HCT116 (cell line): ENCODE data around the gene PCDH15. TPM values are rescaled to one million over a fixed set of nuclear protein-coding genes. Genes with fewer than 3 reads are reported as not detected.

ENCODE experiments used
- ATAC-seq: fragments of 200-7000 bp; cut with Tn5 transposase; 2 replicates; pipeline ENCODE4 v1.9.1; 2020; ENCODE audit warnings: mild to moderate bottlenecking, moderate library complexity
- BruUV-seq: library from RNA; stranded (reverse); fragments of 400-500 nt; replicated peaks from 2 replicates; lab custom pipeline; 2021; lab: Mats Ljungman, UMichigan
- CTCF ChIA-PET: fragments of 300-600 bp; sonication (Branson Sonifier 250); formaldehyde crosslinking; loops from one replicate; lab custom pipeline; 2021; ENCODE audit warnings: antibody characterized with exemption; lab: Charles Lee
- POLR2A ChIA-PET: fragments of 300-600, 350-600 bp; sonication (Branson Sonifier 250); formaldehyde crosslinking; loops from one replicate; lab custom pipeline; 2021; ENCODE audit warnings: antibody characterized with exemption; lab: Charles Lee
- RAD21 ChIA-PET, 2 experiments: fragments of 300-600 bp; sonication (Branson Sonifier 250); formaldehyde crosslinking; loops; one replicate each; lab custom pipeline; 2023; ENCODE audit warnings: low total read pairs in 2 of 2; ENCODE audit not compliant: uncharacterized antibody in 2 of 2, unreplicated experiment in 2 of 2, low non-redundant PET in 1 of 2; lab: Charles Lee
- DNase-seq: peaks from one replicate; pipeline ENCODE4 v3.0.0-alpha.2; 2010; ENCODE audit warnings: low read depth, low spot score
- H2AFZ ChIP-seq: fragments of 200-600 bp; shearing (Covaris generic), sonication (generic); 2 replicates; pipeline ENCODE4 v1.6.1; 2017; ENCODE audit warnings: low read depth, mixed run types, mixed read lengths, antibody characterized with exemption, low read length; ENCODE audit not compliant: poor library complexity, severe bottlenecking
- H3K27ac ChIP-seq: 2 replicates; pipeline ENCODE4 v1.5.1; 2012; ENCODE audit warnings: low read depth, low read length
- H3K27me3 ChIP-seq: fragments of 200-600 bp; sonication (generic); 2 replicates; pipeline ENCODE4 v1.6.1; 2016; ENCODE audit warnings: mixed run types, low read length, mixed read lengths; ENCODE audit not compliant: insufficient read depth
- H3K36me3 ChIP-seq, 2 experiments: fragments of 200-500 bp in 1 of 2; fragments of 200-600 bp in 1 of 2; sonication (Bioruptor generic) in 1 of 2; sonication (generic) in 1 of 2; 2 replicates each; pipeline versions ENCODE4 v1.5.1 to v1.6.1; 2014 to 2016; ENCODE audit warnings: low read length in 2 of 2, inconsistent platforms in 1 of 2, mixed read lengths in 1 of 2, mixed run types in 1 of 2; ENCODE audit not compliant: insufficient read depth in 2 of 2, control insufficient read depth in 1 of 2
- H3K4me1 ChIP-seq, 2 experiments: fragments of 200-600 bp in 1 of 2; sonication (generic) in 1 of 2; 2 replicates each; pipeline versions ENCODE4 v1.5.1 to v1.6.1; 2012 to 2017; ENCODE audit warnings: low read length in 2 of 2, inconsistent platforms in 1 of 2, mild to moderate bottlenecking in 1 of 2, mixed read lengths in 1 of 2, mixed run types in 1 of 2, moderate library complexity in 1 of 2; ENCODE audit not compliant: insufficient read depth in 2 of 2, control insufficient read depth in 1 of 2
- H3K4me2 ChIP-seq: fragments of 200-600 bp; sonication (generic); 2 replicates; pipeline ENCODE4 v1.6.1; 2017; ENCODE audit warnings: mixed run types, low read length, mixed read lengths
- H3K4me3 ChIP-seq, 2 experiments: fragments of 200-600 bp in 1 of 2; sonication (generic) in 1 of 2; replicated peaks in 1 of 2; 2 replicates each; pipeline ENCODE4 v1.5.1; 2011 to 2016; ENCODE audit warnings: low read length in 2 of 2, control low read depth in 1 of 2, low read depth in 1 of 2, mild to moderate bottlenecking in 1 of 2, mixed read lengths in 1 of 2, mixed run types in 1 of 2
- H3K79me2 ChIP-seq: fragments of 200-600 bp; sonication (generic); 2 replicates; pipeline ENCODE4 v1.6.1; 2017; ENCODE audit warnings: mild to moderate bottlenecking, mixed run types, low read length, moderate library complexity, mixed read lengths; ENCODE audit not compliant: insufficient read depth
- H3K9ac ChIP-seq: fragments of 200-600 bp; sonication (generic); 2 replicates; pipeline ENCODE4 v1.6.1; 2016; ENCODE audit warnings: low read length, mixed read lengths
- H3K9me2 ChIP-seq: fragments of 200-600 bp; sonication (generic), shearing (Covaris generic); 2 replicates; pipeline ENCODE4 v1.6.1; 2017; ENCODE audit warnings: mixed run types, mild to moderate bottlenecking, moderate library complexity; ENCODE audit not compliant: insufficient read depth
- H3K9me3 ChIP-seq, 2 experiments: fragments of 200-500 bp in 1 of 2; fragments of 200-600 bp in 1 of 2; sonication (Bioruptor generic) in 1 of 2; sonication (generic) in 1 of 2; 2 replicates each; pipeline ENCODE4 v1.6.1; 2014 to 2017; ENCODE audit warnings: low read length in 2 of 2, mixed read lengths in 2 of 2, inconsistent platforms in 1 of 2, low read depth in 1 of 2, mild to moderate bottlenecking in 1 of 2, mixed run types in 1 of 2, moderate library complexity in 1 of 2; ENCODE audit not compliant: control insufficient read depth in 1 of 2, insufficient read depth in 1 of 2
- H4K20me1 ChIP-seq: fragments of 200-600 bp; sonication (generic), shearing (Covaris generic); 2 replicates; pipeline ENCODE4 v1.6.1; 2017; ENCODE audit warnings: mixed run types, mild to moderate bottlenecking, moderate library complexity; ENCODE audit not compliant: insufficient read depth
- CEBPB ChIP-seq: IDR thresholded peaks from 2 replicates; pipeline ENCODE4 v1.6.1; 2012; ENCODE audit warnings: low read depth
- ELF1 ChIP-seq: IDR thresholded peaks from 2 replicates; pipeline ENCODE4 v1.6.1; 2012; ENCODE audit warnings: low read depth, borderline replicate concordance
- EZH2 ChIP-seq: fragments of 200-600 bp; sonication (generic); IDR thresholded peaks from 2 replicates; pipeline ENCODE4 v1.6.1; 2017; ENCODE audit warnings: antibody characterized with exemption, mixed run types
- EZH2phosphoT487 ChIP-seq: fragments of 200-600 bp; IDR thresholded peaks from 2 replicates; pipeline ENCODE4 v1.6.1; 2018; ENCODE audit warnings: antibody characterized with exemption, borderline replicate concordance
- JUND ChIP-seq: IDR thresholded peaks from 2 replicates; pipeline ENCODE4 v1.6.1; 2012
- POLR2A ChIP-seq: IDR thresholded peaks from 2 replicates; pipeline ENCODE4 v1.7.0; 2011; ENCODE audit warnings: borderline replicate concordance; ENCODE audit not compliant: insufficient read depth, insufficient read length; ENCODE audit errors: extremely low read depth
- POLR2AphosphoS5 ChIP-seq: IDR thresholded peaks from 2 replicates; pipeline ENCODE4 v1.6.1; 2011; ENCODE audit warnings: mild to moderate bottlenecking, low read depth, low read length, moderate library complexity
- RAD21 ChIP-seq: IDR thresholded peaks from 2 replicates; pipeline ENCODE4 v1.6.1; 2012; ENCODE audit warnings: low read depth, mild to moderate bottlenecking
- SRF ChIP-seq: IDR thresholded peaks from 2 replicates; pipeline ENCODE4 v1.6.1; 2012; ENCODE audit warnings: low read depth
- ZNF274 ChIP-seq: fragments of 200-500 bp; sonication (Bioruptor generic); IDR thresholded peaks from 2 replicates; pipeline ENCODE4 v1.6.1; 2014; ENCODE audit warnings: mild to moderate bottlenecking, low read depth, low read length, inconsistent platforms
- intact Hi-C: fragments of 100-400 bp; cut with micrococcal nuclease; formaldehyde crosslinking; loops from 2 replicates; pipeline ENCODE4 v1.10.0; 2022
- total RNA-seq: library from RNA; stranded (reverse); gene quantifications from one replicate; pipeline ENCODE4 v1.2.1, GENCODE V29; 2021; ENCODE audit not compliant: unreplicated experiment
- TF ChIP-seq, protein P1 (sequence below): IDR thresholded peaks from 2 replicates; pipeline ENCODE4 v1.6.1; 2012
- TF ChIP-seq, protein P2 (sequence below): IDR thresholded peaks from 2 replicates; pipeline ENCODE4 v1.6.1; 2012; ENCODE audit warnings: low read depth
- TF ChIP-seq, protein P3 (sequence below): IDR thresholded peaks from 2 replicates; pipeline ENCODE4 v1.6.1; 2012

PCDH15 gene
- total RNA-seq, 1 experiment from 2014 or later = not detected

DNA sequence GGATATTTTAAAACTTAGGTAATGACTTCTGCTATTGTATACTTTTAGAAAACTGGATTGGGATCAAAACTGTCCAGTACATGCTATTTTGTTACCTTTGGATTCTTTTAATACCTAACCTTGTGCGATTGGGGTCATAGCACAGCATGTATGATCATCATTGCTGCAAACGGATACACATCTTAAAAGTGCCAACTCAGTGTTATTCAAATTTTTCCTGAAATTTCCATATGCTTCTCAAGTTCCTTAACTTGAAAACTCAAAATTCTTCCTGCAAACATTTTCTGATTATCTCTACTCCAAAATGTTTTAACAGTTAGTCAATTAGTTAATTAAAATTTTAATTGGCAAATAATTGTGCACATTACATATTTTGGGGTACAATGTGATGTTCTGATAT lies 147.5 kb downstream of the PCDH15 start:
- H3K4me2 ChIP-seq = no peak overlapping the region
- H3K79me2 ChIP-seq = no peaks in the 10 kb centered on the region
- no peak overlapping the region for H3K9ac ChIP-seq
- DNase-seq (no peak), ATAC-seq (no peak)
- no peak overlapping the region for H3K27ac ChIP-seq
- no peak overlapping the region for H3K4me3 ChIP-seq
- H3K36me3 ChIP-seq = no peaks in the 10 kb centered on the region
- ChIA-PET CTCF (no interaction called here), POLR2A (no interaction called here), RAD21 (no interaction called here)
- H3K27me3 ChIP-seq = no peaks in the 10 kb centered on the region
- H2AFZ ChIP-seq = no peak overlapping the region
- peaks cover 2 to 24% of the 10 kb centered on the region in 2 experiments; a peak in 2 of 4 replicates for H3K9me3 ChIP-seq
- no peaks in the 10 kb centered on the region for H3K4me1 ChIP-seq
- TF ChIP-seq EZH2phosphoT487 (no peak), EZH2 (no peak), ZNF274 (no peak), POLR2A (no peak), POLR2AphosphoS5 (no peak), ELF1 (no peak), SRF (no peak), JUND (no peak), CEBPB (no peak), RAD21 (no peak)
- TF ChIP-seq, protein P1, sequence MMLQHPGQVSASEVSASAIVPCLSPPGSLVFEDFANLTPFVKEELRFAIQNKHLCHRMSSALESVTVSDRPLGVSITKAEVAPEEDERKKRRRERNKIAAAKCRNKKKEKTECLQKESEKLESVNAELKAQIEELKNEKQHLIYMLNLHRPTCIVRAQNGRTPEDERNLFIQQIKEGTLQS = no peak
- TF ChIP-seq, protein P2, sequence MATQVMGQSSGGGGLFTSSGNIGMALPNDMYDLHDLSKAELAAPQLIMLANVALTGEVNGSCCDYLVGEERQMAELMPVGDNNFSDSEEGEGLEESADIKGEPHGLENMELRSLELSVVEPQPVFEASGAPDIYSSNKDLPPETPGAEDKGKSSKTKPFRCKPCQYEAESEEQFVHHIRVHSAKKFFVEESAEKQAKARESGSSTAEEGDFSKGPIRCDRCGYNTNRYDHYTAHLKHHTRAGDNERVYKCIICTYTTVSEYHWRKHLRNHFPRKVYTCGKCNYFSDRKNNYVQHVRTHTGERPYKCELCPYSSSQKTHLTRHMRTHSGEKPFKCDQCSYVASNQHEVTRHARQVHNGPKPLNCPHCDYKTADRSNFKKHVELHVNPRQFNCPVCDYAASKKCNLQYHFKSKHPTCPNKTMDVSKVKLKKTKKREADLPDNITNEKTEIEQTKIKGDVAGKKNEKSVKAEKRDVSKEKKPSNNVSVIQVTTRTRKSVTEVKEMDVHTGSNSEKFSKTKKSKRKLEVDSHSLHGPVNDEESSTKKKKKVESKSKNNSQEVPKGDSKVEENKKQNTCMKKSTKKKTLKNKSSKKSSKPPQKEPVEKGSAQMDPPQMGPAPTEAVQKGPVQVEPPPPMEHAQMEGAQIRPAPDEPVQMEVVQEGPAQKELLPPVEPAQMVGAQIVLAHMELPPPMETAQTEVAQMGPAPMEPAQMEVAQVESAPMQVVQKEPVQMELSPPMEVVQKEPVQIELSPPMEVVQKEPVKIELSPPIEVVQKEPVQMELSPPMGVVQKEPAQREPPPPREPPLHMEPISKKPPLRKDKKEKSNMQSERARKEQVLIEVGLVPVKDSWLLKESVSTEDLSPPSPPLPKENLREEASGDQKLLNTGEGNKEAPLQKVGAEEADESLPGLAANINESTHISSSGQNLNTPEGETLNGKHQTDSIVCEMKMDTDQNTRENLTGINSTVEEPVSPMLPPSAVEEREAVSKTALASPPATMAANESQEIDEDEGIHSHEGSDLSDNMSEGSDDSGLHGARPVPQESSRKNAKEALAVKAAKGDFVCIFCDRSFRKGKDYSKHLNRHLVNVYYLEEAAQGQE = no peak
- TF ChIP-seq, protein P3, sequence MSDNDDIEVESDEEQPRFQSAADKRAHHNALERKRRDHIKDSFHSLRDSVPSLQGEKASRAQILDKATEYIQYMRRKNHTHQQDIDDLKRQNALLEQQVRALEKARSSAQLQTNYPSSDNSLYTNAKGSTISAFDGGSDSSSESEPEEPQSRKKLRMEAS = no peak
- no TSS peak for BruUV-seq
- no peaks in the 10 kb centered on the region for H3K9me2 ChIP-seq
- intact Hi-C loops = no loop called here
- H4K20me1 ChIP-seq = no peaks in the 10 kb centered on the region
